GM12872 (cell line): ENCODE results near the gene FBN2.

Experiments
- CTCF ChIP-seq: IDR thresholded peaks from 3 replicates; pipeline ENCODE4 v1.5.1; 2011; ENCODE audit warnings: low read depth, mild to moderate bottlenecking, low read length, moderate library complexity; ENCODE audit not compliant: insufficient read depth

FBN2 gene

GRCh38 chr5:128402506-128402905 lies 135.5 kb downstream of the FBN2 start:
- TF ChIP-seq CTCF, result no peak

DNA sequence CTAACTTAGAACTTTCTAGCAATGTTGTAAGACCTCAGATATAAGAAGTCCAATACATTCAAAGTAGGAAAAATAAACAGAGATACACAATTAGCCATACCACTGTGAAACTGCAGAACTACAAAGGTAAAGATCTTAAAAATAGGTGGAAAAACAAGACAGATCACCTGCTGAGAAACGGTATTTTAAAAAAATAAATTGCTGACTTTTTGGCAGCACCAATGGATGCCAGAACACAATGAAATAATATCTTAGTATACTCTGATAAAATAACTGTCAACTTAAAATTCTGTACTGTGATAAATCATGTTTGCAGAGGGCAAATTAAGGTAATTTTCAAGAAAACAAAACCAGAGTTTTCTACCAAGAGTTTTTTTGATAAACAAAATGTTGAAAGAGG lies 138.9 kb downstream of the FBN2 start:
- TF ChIP-seq CTCF, result no peak

DNA sequence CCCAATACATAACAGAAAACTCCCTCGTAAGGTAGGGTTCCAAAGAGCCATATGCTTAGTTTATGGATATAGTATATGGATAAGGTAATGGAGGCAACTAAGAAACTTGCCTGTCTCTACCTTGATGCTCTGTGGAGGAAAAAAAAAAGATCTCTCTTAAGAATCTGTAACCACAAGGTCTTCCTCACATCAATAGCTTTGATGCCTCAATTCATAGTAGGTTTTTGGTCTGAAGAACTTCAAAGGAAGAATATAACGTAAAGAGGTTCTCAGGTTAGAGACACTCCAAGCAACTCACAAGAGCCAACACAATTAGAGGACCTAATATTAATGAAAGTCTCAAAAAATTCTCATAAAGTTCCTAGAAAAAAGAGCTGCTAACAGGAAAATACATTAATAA lies 140.2 kb downstream of the FBN2 start:
- TF ChIP-seq CTCF, result no peak

DNA sequence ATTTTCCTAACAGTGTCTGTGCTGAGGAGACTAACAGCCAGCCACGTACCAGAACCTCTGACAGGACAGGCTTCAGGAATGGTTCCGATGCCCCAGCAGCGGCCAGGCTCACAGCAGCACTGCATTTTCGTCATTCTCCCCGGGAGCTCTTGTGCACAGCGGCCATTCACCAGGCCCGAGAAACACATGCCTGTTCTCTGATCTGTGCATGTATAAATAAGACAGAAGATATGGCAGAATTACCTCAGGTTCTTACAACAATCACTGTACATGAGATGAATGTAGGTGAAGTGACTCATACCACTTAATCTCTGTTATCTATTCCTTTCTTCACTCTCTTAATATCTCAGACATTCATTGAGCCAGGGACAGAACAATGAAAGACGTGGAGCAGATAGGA lies 143.0 kb downstream of the FBN2 start:
- TF ChIP-seq CTCF, result no peak

- no peak for TF ChIP-seq CTCF
Observed at GRCh38 chr5:128384068-128384467, 154.0 kb downstream of the FBN2 start.

DNA sequence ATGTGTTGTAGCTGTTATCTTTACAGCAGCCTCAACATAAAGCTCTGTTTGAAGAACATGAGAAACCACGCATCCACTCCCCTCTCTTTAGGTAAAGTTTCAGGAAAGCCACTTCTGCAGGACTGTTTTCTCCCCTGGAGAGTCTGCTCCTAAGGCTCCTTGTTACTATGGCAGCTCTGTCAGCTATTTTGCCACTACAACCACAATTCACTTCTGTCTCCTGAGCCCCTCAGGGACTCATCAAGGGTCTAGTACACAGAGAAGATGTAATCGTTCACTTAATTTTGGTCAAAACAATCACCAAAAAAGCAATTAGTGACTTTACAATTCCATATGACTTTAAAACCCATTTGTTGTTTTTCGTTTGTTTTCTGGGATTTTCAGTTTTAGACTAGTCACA lies 157.7 kb downstream of the FBN2 start:
- TF ChIP-seq CTCF, result no peak

- TF ChIP-seq CTCF, result no peak
Observed at GRCh38 chr5:128378632-128379031, 159.4 kb downstream of the FBN2 start.

DNA sequence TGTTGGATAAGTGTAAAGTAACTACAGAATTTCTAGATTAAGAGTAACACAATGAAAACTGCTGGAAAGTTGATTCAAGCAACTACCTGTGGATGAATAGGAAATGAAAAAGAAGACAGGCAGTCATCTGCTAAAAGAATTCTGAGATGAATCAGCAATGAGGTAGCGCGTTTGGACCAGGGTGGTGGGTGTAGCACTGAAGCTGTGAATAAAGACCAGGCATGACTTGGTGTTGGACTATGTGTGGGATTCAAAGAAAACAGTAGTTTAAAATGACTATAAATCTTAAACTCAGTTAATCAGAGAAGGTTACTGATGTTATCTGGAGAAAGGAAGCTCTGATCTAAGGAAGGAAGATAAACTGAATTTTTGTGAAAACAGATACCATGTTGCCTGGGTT lies 159.8 kb downstream of the FBN2 start:
- no peak for TF ChIP-seq CTCF
